HUES6 (cell line): ENCODE measurements around the gene RAI14.
A peak's percentile ranks its signal among the peaks of the same experiment; 100 is the strongest.

ENCODE experiments used
- H3K27ac ChIP-seq: 2 replicates; pipeline ENCODE4 v1.7.0; 2013; ENCODE audit warnings: low read depth, mild to moderate bottlenecking, low read length, inconsistent platforms
- H3K27me3 ChIP-seq: 2 replicates; pipeline ENCODE4 v1.6.1; 2013; ENCODE audit warnings: low read length; ENCODE audit not compliant: control insufficient read depth, insufficient read depth
- H3K36me3 ChIP-seq: 2 replicates; pipeline ENCODE4 v1.6.1; 2013; ENCODE audit warnings: low read length; ENCODE audit not compliant: control insufficient read depth, insufficient read depth
- H3K4me1 ChIP-seq: 2 replicates; pipeline ENCODE4 v1.6.1; 2013; ENCODE audit warnings: low read length; ENCODE audit not compliant: control insufficient read depth, insufficient read depth
- H3K4me3 ChIP-seq: 2 replicates; pipeline ENCODE4 v1.5.1; 2013; ENCODE audit warnings: low read depth, low read length
- H3K9ac ChIP-seq: one replicate; pipeline ENCODE4 v1.6.1; 2013; ENCODE audit warnings: mild to moderate bottlenecking, low read length
- H3K9me3 ChIP-seq: 2 replicates; pipeline ENCODE4 v1.6.1; 2013; ENCODE audit warnings: low read depth, low read length; ENCODE audit not compliant: control insufficient read depth, insufficient read depth

Gene RAI14

DNA sequence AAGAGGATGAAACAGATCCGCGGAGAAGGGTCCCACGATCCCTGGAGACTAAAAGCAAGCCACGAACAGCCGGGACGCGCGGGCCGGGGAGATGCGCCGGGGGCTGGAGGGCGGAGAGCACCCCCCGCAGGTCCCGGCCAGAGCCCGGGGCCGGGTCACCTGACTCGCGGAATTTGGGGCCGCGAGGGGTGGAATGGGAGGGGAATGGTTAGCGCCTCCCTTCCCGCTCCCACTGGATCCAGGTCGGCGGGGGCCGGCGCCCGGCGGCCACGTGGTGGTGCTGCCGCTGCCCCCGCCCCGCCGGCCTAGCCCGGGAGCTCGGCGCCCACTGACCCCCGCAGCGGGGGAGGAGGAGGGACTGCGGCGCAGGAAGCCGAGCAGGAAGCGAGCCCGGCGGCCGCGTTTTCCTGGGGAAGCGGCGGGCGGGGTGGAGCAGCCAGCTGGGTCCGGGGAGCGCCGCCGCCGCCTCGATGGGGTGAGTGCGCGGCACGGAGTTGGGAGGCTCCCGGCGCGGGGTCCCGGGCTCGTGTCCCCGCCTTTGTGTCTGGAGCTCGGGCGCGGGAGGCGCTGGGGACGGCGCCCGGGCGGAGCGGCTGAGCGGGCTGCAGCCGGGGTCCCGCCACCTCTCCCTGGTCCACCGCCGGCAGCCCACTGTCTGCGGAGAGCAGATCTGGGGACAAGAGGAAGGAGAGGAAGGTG lies at the start of gene RAI14:
Gene RAI14 (plus strand): TSS at position 328 of the 699 bp plus-strand sequence. CDS start 30,592 bp downstream, outside the sequence.
- Histone ChIP-seq H3K4me3 (peak within 1 kb of the TSS; percentile 87), H3K27me3 (no peaks in the 10 kb centered on the region), H3K9me3 (no peaks in the 10 kb centered on the region), H3K4me1 (peaks cover 25% of the 10 kb centered on the region), H3K36me3 (peaks cover 15% of the 10 kb centered on the region), H3K9ac (peak within 1 kb of the TSS; percentile 97), H3K27ac (peak within 1 kb of the TSS; percentile 93)

GRCh38 chr5:34608368-34608767 lies 47.8 kb upstream of the RAI14 start:
- Histone ChIP-seq H3K27me3 (no peaks in the 10 kb centered on the region), H3K36me3 (no peaks in the 10 kb centered on the region), H3K4me1 (peaks cover 19% of the 10 kb centered on the region), H3K9me3 (no peaks in the 10 kb centered on the region), H3K4me3 (no peak overlapping the region), H3K9ac (no peak overlapping the region), H3K27ac (no peak overlapping the region)

DNA sequence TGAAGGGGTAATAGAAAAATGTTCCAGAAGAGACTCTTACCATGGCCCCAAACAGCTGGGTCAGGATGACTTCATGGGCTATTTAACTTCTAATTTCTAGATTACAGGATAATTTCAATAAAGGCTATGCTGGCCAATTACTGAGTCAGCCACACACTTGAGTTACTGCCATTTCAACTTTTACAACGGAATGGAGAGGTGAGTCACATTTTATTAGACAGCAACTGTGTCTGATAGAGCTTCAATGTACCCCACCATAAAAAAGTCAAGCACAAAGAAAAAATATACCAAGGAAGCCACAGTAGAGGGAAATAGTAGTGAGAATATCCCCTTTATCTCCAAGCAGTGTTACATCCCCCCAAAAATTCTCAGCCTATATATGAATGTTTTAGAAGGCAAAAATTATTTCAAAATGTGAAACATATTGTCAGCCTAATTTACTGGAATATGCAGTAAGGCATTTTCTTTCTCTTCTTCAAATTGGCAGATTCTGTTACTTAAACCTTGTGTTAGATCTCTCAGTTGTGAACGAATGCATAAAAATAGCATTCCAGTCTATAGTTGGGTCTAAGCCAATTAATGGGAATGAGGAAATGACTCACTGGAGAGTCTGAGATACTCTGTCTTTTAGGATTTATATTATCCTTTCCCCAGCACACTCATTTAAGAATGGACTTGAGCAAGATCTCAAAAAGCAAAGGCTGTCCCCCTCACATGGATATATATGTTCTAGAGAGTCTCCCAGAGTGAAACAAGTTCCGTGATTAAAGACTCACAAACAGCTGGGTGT lies 47.1 kb upstream of the RAI14 start:
- no peak overlapping the region for H3K9ac ChIP-seq
- H3K27me3 ChIP-seq: no peaks in the 10 kb centered on the region
- no peaks in the 10 kb centered on the region for H3K9me3 ChIP-seq
- no peaks in the 10 kb centered on the region for H3K36me3 ChIP-seq
- H3K27ac ChIP-seq: peak overlapping the region; percentile 47; the same call in 1 of the 2 replicates
- peaks cover 19% of the 10 kb centered on the region for H3K4me1 ChIP-seq
- no peak overlapping the region for H3K4me3 ChIP-seq

GRCh38 chr5:34609951-34610441 lies 46.1 kb upstream of the RAI14 start:
- peaks cover 19% of the 10 kb centered on the region for H3K4me1 ChIP-seq
- H3K27me3 ChIP-seq: no peaks in the 10 kb centered on the region
- no peak overlapping the region for H3K27ac ChIP-seq
- no peaks in the 10 kb centered on the region for H3K36me3 ChIP-seq
- no peak overlapping the region for H3K9ac ChIP-seq
- H3K4me3 ChIP-seq: no peak overlapping the region
- no peaks in the 10 kb centered on the region for H3K9me3 ChIP-seq

DNA sequence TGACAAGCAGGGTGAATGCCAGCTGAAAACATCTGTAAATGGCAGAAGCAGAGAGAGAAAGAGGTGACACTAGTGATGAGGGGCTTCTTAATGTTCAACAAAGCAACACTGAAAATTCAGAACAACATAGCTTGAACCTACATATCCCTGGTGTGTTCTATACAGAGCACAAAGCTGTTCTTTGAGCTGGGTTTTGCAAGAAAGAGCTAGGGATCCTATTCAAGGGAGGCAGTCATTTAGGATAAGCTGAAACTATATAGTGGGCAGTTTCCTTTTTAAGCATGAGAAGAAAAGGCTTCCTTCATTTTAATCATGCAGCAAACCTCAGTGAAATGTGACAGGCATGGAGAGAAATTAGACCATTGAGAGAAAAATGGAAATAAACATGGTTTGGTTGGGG lies 45.6 kb upstream of the RAI14 start:
- no peak overlapping the region for H3K27ac ChIP-seq
- no peaks in the 10 kb centered on the region for H3K27me3 ChIP-seq
- H3K4me1 ChIP-seq: peaks cover 19% of the 10 kb centered on the region
- no peaks in the 10 kb centered on the region for H3K36me3 ChIP-seq
- H3K4me3 ChIP-seq: no peak overlapping the region
- H3K9me3 ChIP-seq: no peaks in the 10 kb centered on the region
- H3K9ac ChIP-seq: no peak overlapping the region

DNA sequence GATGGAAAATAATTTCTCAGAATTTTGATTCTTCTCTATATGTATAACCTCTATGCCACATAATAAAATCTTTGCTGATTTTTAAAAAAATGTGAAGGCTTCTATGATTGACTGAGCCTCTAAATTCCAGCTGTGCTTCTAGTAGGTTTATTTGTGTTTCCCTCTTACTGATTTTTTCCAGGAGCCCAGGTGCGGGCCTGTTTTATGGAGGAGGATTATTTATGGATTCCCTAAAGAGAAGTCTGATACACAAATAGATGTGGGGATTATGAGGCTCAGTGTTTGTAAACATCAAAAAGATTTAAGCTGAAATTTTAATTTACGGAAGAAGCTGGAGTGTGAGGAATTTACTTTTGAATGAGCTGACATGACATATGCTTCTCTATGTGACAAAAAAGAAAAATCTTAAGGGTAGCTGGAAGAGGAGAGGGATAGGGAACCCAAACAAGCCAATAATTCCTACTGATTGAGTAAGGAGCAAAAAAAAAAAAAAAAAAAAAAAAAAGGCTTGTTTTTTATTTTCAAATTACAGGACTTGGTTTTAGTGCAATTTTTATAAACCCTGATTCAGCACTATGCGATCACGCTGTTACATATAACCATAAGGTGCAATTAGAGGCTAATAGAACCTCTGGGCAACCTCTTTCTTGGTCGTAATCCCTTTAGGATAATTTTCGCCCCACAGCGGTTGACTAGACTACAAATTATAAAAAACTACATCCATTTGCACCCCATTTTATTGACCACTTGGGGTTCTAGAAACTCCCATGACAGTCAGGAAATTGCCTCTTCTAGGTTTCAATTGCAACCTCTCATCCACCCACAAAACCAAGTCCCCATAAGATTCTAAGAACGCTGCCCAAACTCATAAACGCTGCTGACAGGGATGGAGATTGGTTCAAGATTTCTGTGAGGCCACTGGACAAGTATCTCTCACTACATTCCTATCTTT lies 44.4 kb upstream of the RAI14 start:
- Histone ChIP-seq H3K27ac (no peak overlapping the region), H3K27me3 (no peaks in the 10 kb centered on the region), H3K9ac (no peak overlapping the region), H3K36me3 (no peaks in the 10 kb centered on the region), H3K4me1 (peaks cover 23% of the 10 kb centered on the region), H3K4me3 (no peak overlapping the region), H3K9me3 (no peaks in the 10 kb centered on the region)

DNA sequence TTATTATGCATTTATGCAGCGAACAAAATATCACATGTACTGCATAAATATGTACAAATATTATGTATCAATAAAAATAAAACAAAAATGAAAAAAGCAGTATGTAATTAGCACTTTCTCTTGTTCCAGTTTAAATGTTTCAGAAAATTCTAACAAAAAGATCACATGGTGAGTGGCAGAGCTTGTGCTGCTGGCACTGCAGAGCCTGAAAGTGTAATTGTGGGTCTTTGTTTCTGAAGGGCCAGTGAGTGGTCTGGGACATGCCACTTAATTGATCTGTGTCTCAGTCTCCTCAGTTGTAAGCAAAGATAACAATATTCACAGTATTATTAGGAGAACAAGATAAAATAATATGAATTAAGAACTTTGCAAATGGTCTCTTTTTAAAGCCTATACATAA lies 39.5 kb upstream of the RAI14 start:
- Histone ChIP-seq H3K9me3 (no peaks in the 10 kb centered on the region), H3K4me1 (peaks cover 11% of the 10 kb centered on the region), H3K9ac (no peak overlapping the region), H3K36me3 (no peaks in the 10 kb centered on the region), H3K27ac (no peak overlapping the region), H3K4me3 (no peak overlapping the region), H3K27me3 (no peaks in the 10 kb centered on the region)

DNA sequence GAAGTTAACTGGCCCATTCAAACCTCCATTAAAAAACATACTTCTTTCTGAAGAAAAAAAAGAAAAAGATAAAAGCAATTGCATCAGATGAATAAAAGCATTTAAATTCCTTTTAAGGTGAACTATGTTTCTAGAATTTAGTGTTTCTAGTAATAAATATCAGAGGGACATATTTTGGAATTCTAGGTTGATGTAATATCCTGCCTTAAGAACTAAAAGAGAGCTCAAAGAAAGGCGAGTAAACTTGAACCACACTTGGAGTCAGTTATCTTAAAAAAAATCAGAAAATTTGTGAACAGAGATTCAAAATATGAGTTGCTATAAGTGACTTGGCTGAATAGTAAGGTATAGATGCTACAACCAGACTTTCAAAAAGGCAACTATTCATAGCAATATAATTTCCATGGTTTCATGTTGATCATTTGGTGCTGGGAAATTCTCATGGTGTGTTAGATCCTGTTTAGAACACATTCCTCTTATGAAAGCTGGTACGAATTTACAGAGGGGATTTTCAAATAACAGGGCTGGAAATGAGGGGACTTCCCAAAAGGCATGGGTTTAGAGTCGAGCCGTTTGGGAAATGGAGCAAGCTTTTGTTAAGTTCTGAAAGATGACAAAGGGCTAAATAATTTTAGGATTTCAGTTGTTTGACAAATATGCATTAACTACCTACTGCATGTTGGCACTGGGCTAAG lies 37.6 kb upstream of the RAI14 start:
- no peaks in the 10 kb centered on the region for H3K36me3 ChIP-seq
- no peak overlapping the region for H3K9ac ChIP-seq
- H3K4me1 ChIP-seq: peaks cover 11% of the 10 kb centered on the region
- no peak overlapping the region for H3K4me3 ChIP-seq
- H3K9me3 ChIP-seq: no peaks in the 10 kb centered on the region
- no peaks in the 10 kb centered on the region for H3K27me3 ChIP-seq
- no peak overlapping the region for H3K27ac ChIP-seq

GRCh38 chr5:34620185-34620584 lies 35.9 kb upstream of the RAI14 start:
- H3K4me3 ChIP-seq: no peak overlapping the region
- H3K27ac ChIP-seq: no peak overlapping the region
- H3K9me3 ChIP-seq: no peaks in the 10 kb centered on the region
- no peaks in the 10 kb centered on the region for H3K27me3 ChIP-seq
- no peak overlapping the region for H3K9ac ChIP-seq
- H3K4me1 ChIP-seq: peaks cover 11% of the 10 kb centered on the region
- H3K36me3 ChIP-seq: no peaks in the 10 kb centered on the region
